ENCODE measurements around the gene VWA5B2. TPM values are rescaled to one million over a fixed set of nuclear protein-coding genes. Genes with fewer than 3 reads are reported as not detected.

VWA5B2 gene
- total and polyA plus RNA-seq, 2 donors (not counting 1 experiment from before 2014, with no cell fraction given) = not detected

GRCh38 chr3:184183679-184184078 lies 45.7 kb upstream of the VWA5B2 start:
- peaks cover 2% of the 10 kb centered on the region for H4K20me1 ChIP-seq (ENCODE audit: control insufficient read depth, extremely low read depth, insufficient read depth, low read length)

DNA sequence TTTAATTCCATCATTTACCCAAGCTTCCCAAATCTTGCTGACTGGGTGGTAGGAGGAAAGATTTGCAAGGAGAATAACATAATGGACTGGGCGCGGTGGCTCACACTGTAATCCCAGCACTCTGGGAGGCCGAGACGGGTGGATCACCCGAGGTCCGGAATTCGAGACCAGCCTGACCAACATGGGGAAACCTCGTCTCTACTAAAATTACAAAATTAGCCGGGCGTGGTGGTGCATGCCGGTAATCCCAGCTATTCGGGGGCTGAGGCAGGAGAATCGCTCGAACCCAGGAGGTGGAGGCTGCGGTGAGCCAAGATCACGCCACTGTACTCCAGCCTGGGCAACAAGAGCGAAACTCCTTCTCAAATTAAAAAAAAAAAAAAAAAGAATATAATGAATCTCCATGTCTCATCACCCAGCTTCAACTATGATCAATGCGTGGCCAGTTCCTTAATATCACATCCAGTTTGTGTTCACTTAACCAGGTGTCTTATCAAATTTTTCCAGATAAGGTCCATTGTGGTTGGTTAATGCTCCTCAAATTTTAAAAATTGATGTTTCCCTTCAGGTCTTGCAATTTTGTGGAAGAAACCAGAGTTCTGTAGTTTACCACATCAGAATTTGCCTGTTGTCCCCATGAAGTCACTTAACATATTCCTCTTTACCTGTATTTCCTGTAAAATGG lies 44.7 kb upstream of the VWA5B2 start:
- Histone ChIP-seq H3K4me2 (ENCODE audit: extremely low read depth, insufficient read depth, low read length) (no peak overlapping the region), H3K79me2 (ENCODE audit: control insufficient read depth, insufficient read depth, low read length) (peaks cover 43% of the 10 kb centered on the region), H3K9ac (ENCODE audit: insufficient read depth, low read length) (no peak overlapping the region), H3K4me3 (replicated peaks in 1 of 4; ENCODE audit: control extremely low read depth in 1 of 4, insufficient read depth in 1 of 4, low read depth in 3 of 4, low read length in 4 of 4) (no peak overlapping the region), H3K4me1 (ENCODE audit: control insufficient read depth, extremely low read depth, insufficient read depth, low read length) (peaks cover 10% of the 10 kb centered on the region), H2AFZ (ENCODE audit: low read length) (no peak overlapping the region), H3K9me3 (ENCODE audit: control insufficient read depth, insufficient read depth, low read depth, low read length) (no peaks in the 10 kb centered on the region), H4K20me1 (ENCODE audit: control insufficient read depth, extremely low read depth, insufficient read depth, low read length) (peaks cover 2% of the 10 kb centered on the region), H3K27me3 (ENCODE audit: control insufficient read depth, insufficient read depth, low read length) (no peaks in the 10 kb centered on the region), H3K36me3 (ENCODE audit: control insufficient read depth, insufficient read depth, low read length) (peaks cover 42% of the 10 kb centered on the region), H3K27ac (ENCODE audit: insufficient read depth, low read length) (no peak overlapping the region)
- DNase-seq (ENCODE audit: low read depth in 2 of 2) = no peak
- TF ChIP-seq, protein P1, sequence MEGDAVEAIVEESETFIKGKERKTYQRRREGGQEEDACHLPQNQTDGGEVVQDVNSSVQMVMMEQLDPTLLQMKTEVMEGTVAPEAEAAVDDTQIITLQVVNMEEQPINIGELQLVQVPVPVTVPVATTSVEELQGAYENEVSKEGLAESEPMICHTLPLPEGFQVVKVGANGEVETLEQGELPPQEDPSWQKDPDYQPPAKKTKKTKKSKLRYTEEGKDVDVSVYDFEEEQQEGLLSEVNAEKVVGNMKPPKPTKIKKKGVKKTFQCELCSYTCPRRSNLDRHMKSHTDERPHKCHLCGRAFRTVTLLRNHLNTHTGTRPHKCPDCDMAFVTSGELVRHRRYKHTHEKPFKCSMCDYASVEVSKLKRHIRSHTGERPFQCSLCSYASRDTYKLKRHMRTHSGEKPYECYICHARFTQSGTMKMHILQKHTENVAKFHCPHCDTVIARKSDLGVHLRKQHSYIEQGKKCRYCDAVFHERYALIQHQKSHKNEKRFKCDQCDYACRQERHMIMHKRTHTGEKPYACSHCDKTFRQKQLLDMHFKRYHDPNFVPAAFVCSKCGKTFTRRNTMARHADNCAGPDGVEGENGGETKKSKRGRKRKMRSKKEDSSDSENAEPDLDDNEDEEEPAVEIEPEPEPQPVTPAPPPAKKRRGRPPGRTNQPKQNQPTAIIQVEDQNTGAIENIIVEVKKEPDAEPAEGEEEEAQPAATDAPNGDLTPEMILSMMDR (conservative IDR thresholded peaks at IDR 0.05 in 1 of 2, IDR thresholded peaks at IDR 0.05 in 1 of 2; ENCODE audit: low read depth in 1 of 2, low read length in 2 of 2) = no peak

More at GRCh38 chr3:184183679-184184078, 45.7 kb upstream of the VWA5B2 start:
- no peak overlapping the region for H2AFZ ChIP-seq (ENCODE audit: low read length)
- no peak overlapping the region for H3K4me2 ChIP-seq (ENCODE audit: extremely low read depth, insufficient read depth, low read length)
- H3K79me2 ChIP-seq (ENCODE audit: control insufficient read depth, insufficient read depth, low read length) = peaks cover 44% of the 10 kb centered on the region
- no peaks in the 10 kb centered on the region for H3K9me3 ChIP-seq (ENCODE audit: control insufficient read depth, insufficient read depth, low read depth, low read length)
- peaks cover 10% of the 10 kb centered on the region for H3K4me1 ChIP-seq (ENCODE audit: control insufficient read depth, extremely low read depth, insufficient read depth, low read length)
- no peak for DNase-seq (ENCODE audit: low read depth in 2 of 2)
- no peak overlapping the region for H3K9ac ChIP-seq (ENCODE audit: insufficient read depth, low read length)
- H3K27me3 ChIP-seq (ENCODE audit: control insufficient read depth, insufficient read depth, low read length) = no peaks in the 10 kb centered on the region
- TF ChIP-seq, protein P1 (conservative IDR thresholded peaks at IDR 0.05 in 1 of 2, IDR thresholded peaks at IDR 0.05 in 1 of 2; ENCODE audit: low read depth in 1 of 2, low read length in 2 of 2) = no peak
- TF ChIP-seq EZH2 (IDR thresholded peaks at IDR 0.05; ENCODE audit: low read length, missing control alignments) = no peak
- H3K4me3 ChIP-seq (replicated peaks in 1 of 4; ENCODE audit: control extremely low read depth in 1 of 4, insufficient read depth in 1 of 4, low read depth in 3 of 4, low read length in 4 of 4) = no peak overlapping the region
- no peak overlapping the region for H3K27ac ChIP-seq (ENCODE audit: insufficient read depth, low read length)
- peaks cover 42% of the 10 kb centered on the region for H3K36me3 ChIP-seq (ENCODE audit: control insufficient read depth, insufficient read depth, low read length)

- H3K27me3 ChIP-seq (ENCODE audit: control insufficient read depth, insufficient read depth, low read length) = no peaks in the 10 kb centered on the region
- H4K20me1 ChIP-seq (ENCODE audit: control insufficient read depth, extremely low read depth, insufficient read depth, low read length) = no peaks in the 10 kb centered on the region
- H3K4me2 ChIP-seq (ENCODE audit: extremely low read depth, insufficient read depth, low read length) = peak overlapping the region; percentile 46
- peak; percentile 98 to 99 for DNase-seq (ENCODE audit: low read depth in 2 of 2)
- H3K9me3 ChIP-seq (ENCODE audit: control insufficient read depth, insufficient read depth, low read depth, low read length) = no peaks in the 10 kb centered on the region
- peak overlapping the region; percentile 89 for H3K9ac ChIP-seq (ENCODE audit: insufficient read depth, low read length)
- peaks cover 37% of the 10 kb centered on the region for H3K79me2 ChIP-seq (ENCODE audit: control insufficient read depth, insufficient read depth, low read length)
- H3K36me3 ChIP-seq (ENCODE audit: control insufficient read depth, insufficient read depth, low read length) = peaks cover 37% of the 10 kb centered on the region
- H2AFZ ChIP-seq (ENCODE audit: low read length) = no peak overlapping the region
- H3K4me3 ChIP-seq (replicated peaks in 1 of 4; ENCODE audit: control extremely low read depth in 1 of 4, insufficient read depth in 1 of 4, low read depth in 3 of 4, low read length in 4 of 4) = peak overlapping the region; percentile 72 to 100 (median 82)
- TF ChIP-seq EZH2 (IDR thresholded peaks at IDR 0.05; ENCODE audit: low read length, missing control alignments) = no peak
- TF ChIP-seq, protein P1 (conservative IDR thresholded peaks at IDR 0.05 in 1 of 2, IDR thresholded peaks at IDR 0.05 in 1 of 2; ENCODE audit: low read depth in 1 of 2, low read length in 2 of 2) = no peak
- peak overlapping the region; percentile 90 for H3K27ac ChIP-seq (ENCODE audit: insufficient read depth, low read length)
- H3K4me1 ChIP-seq (ENCODE audit: control insufficient read depth, extremely low read depth, insufficient read depth, low read length) = peaks cover 10% of the 10 kb centered on the region
Observed at GRCh38 chr3:184185461-184186183, 43.8 kb upstream of the VWA5B2 start.
